NCI-H82 (cell line): ENCODE measurements around the gene KRTAP20-4.

Experiments
- DNase-seq: peaks from one replicate; lab custom pipeline; 2025; lab: John Stamatoyannopoulos, UW

KRTAP20-4 gene

DNA sequence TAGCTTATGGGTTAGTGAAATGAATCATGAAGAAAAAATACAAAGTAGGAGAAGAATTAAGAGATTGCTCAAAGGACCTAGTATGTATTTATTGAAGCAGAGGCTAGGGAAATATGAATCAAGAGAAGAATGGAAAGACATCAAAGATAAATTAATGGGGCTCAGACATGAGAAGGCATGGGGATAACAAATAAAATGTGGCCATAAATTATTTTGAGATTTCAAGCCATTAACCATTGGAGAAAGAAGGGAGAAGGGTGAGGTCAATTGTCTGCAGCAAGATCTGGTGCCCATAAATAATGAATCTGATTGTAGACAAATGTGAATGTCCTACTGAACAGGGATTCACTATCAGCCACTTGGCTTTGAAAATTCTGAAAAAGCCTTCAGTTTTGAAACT lies 32.5 kb downstream of the KRTAP20-4 start:
- no peak for DNase-seq

- no peak for DNase-seq
Measured at GRCh38 chr21:30668776-30669175, 48.3 kb downstream of the KRTAP20-4 start.
